Measurements from ENCODE around the gene PPP1R7. TPM values are rescaled to one million over a fixed set of nuclear protein-coding genes. Genes with fewer than 3 reads are reported as not detected.

The PPP1R7 gene, protein sequence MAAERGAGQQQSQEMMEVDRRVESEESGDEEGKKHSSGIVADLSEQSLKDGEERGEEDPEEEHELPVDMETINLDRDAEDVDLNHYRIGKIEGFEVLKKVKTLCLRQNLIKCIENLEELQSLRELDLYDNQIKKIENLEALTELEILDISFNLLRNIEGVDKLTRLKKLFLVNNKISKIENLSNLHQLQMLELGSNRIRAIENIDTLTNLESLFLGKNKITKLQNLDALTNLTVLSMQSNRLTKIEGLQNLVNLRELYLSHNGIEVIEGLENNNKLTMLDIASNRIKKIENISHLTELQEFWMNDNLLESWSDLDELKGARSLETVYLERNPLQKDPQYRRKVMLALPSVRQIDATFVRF
- 79.9 and 119 TPM in 2 replicates for polyA plus RNA-seq

DNA sequence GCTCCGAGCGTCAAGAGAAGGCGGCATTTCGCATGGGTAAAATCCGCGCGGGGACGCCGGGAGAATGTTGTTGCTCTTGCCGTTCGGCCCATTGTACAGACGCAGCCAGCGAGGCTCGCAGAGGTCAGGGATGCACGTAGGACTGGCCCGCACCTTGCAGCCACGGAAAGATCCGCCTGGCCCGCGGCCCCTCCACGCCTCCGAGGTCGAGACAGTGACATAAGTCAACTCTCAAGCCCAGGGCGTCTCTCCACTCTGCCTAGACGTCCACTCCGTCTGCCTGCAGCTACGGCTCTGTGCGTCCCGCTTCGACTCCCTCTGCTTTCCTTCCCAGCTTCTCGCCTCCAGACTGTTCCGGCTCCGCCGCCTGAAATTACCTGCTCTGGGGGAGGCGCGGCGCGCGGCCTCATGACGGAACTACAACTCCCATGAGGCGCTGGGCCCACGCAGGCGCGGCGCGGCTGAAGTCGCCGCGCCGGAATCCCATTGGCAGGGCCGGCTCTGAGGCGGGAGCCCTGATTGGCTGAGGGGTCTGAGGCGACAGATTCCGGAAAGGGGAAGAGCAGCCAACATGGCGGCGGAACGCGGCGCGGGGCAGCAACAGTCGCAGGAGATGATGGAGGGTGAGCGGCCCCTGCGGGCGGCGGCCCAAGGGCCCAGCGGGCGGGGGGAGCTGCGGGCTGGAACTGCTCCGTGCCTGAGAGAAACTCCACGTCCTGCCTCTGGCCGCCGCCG, at the start of gene PPP1R7:
Gene PPP1R7 (plus strand): TSS at position 543 of the 735 bp plus-strand sequence. CDS start 29 bp downstream, at position 572.

DNA sequence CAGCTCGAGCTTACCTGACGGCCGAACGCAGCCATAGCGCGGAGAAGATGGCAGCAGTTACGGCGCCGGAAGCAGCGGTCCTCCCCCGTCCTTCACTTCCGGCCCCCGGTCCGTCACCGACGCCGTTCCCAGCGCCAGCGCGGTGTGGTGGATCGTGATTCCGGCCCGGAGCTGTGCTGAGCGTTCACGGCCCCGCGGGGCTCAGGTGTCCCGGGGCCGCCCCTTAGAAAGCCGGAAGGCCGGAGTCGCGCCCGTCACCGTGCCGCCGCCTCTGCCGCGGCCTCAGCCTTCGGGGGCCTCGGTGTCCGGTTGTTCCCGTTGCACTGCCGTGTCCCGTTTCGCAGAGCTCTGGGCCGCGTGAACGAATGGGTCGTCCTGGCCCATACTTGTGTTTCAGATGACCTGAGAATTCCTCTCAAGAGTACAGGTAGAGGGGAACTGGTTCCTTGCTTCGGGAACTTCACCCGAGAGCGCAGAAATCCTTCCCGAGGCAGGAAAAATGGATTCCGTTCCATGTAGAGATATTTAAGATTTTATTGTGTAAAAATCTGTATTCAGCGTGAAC, 47.9 kb upstream of the PPP1R7 start, which contains the start of gene MTERF4:
Gene MTERF4 (minus strand): TSS at position 49 of the 565 bp plus-strand sequence. CDS start 14 bp downstream, at position 35.

DNA sequence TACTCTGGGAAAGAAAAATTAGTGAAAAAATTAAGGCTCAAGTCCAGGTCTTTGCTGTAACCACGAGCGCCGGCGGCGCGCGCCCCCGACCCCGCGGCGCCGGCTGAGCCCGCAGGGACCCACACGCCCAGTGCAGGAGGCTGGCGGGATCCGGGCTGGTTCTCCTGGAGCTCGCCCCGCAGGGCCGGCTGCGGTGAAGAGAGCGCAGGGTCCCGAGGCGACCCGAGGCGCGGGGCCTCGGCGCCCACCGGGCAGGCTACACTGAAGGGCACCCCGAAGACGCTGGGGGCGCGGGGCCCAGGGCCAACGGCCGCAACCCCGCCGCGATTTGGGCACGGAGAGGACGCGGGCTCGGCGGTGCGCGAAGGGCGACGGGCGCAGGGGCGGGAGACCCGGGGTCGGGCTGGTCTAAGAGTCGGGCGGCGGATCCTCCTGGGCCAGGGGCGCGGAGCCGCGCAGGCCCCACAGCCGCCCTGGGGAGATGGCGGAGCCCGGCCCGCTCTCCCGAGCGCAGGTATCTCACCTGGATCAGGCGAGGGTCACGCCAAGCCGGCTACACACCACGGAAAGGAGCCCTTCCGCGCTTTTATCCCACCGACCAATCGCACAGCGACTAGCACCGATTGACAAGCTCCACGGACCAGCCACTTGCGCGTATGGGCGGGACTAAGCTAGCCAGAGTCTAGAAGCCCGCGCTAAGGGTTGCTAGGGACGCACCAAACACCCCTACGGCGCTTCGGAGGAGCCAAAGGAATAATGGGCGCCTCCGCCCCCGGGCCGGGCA, 1.2 kb upstream of the PPP1R7 start, which contains the start of gene PASK:
Gene PASK (minus strand): TSS at position 582 of the 784 bp plus-strand sequence. CDS start 6,440 bp downstream, outside the sequence.

DNA sequence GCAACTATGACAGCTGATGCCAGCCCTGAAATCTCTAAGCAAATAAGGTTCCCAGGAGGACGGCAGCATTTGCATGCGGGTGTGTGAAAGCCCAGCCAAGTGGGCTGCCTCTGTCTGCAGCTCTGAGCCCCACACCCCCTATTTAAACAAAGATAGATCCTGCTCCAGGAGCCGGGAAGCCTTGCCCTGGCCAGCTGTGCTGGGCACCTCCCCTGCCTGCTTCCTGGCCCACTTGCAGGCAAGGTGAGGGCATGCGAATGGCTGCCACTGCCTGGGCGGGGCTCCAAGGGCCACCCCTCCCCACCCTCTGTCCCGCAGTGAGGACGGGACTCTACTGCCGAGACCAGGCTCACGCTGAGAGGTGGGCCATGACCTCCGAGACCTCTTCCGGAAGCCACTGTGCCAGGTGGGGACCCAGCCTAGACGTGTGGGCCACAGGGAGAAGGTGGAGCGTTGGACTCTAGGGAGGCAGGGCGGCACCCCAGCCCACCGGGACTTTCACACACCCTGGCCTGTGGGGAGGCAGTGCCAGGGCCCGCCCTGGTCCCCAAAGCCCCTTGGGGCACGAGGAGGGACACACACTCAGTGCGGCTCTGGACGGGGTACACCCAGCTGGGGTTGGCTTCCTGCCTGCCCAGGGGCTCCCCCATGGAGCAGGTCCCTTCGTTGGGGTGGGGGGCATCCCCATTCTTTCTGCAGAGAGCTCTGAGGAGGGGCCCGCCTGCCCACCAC, 38.3 kb downstream of the PPP1R7 start, which contains the start of gene ANO7:
Gene ANO7 (plus strand): TSS at position 317 of the 732 bp plus-strand sequence. CDS start 1,387 bp downstream, outside the sequence.

Other genes starting within 250 kb of the PPP1R7 start
- not detected in 2 replicates for gene CROCC2, start 244.1 kb upstream of the PPP1R7 start, polyA plus RNA-seq
- gene SNED1, start 151.8 kb upstream of the PPP1R7 start, polyA plus RNA-seq, result 0.66 and 2.8 TPM in 2 replicates
- gene MTERF4, start 48.2 kb upstream of the PPP1R7 start, polyA plus RNA-seq, result 27.1 and 31.8 TPM in 2 replicates
- 0.38 and 1.3 TPM in 2 replicates for gene PASK, start 995 bp upstream of the PPP1R7 start, polyA plus RNA-seq
- not detected in 2 replicates for gene ANO7, start 38.2 kb downstream of the PPP1R7 start, polyA plus RNA-seq
- 222 and 282 TPM in 2 replicates for gene HDLBP, start 165.2 kb downstream of the PPP1R7 start, polyA plus RNA-seq
- gene SEPTIN2, start 165.5 kb downstream of the PPP1R7 start, polyA plus RNA-seq, result 63.0 and 64.3 TPM in 2 replicates
- 19.8 and 24.0 TPM in 2 replicates for gene FARP2, start 205.8 kb downstream of the PPP1R7 start, polyA plus RNA-seq

All from Purkinje cell (primary cell).